Measurements from ENCODE around the gene PEX14.
A peak's percentile ranks its signal among the peaks of the same experiment; 100 is the strongest.

PEX14 gene

GRCh38 chr1:10593750-10594149 lies 119.0 kb downstream of the PEX14 start:
- H2AFZ ChIP-seq: no peak overlapping the region
- H3K27ac ChIP-seq: peak overlapping the region; percentile 8
- no peak overlapping the region for H3K4me3 ChIP-seq (ENCODE audit: low read depth, low read length)
- H3K4me2 ChIP-seq (ENCODE audit: low read length): no peak overlapping the region
- no peak overlapping the region for H3K9ac ChIP-seq
- H3K4me1 ChIP-seq: peaks cover 8% of the 10 kb centered on the region
- H3K79me2 ChIP-seq: no peaks in the 10 kb centered on the region
- no peaks in the 10 kb centered on the region for H3K36me3 ChIP-seq (ENCODE audit: control insufficient read depth, insufficient read depth, low read length)
- no peak for TF ChIP-seq CTCF (IDR thresholded peaks at IDR 0.05)
- H3K9me3 ChIP-seq (ENCODE audit: control insufficient read depth, low read length): no peaks in the 10 kb centered on the region
- H3K27me3 ChIP-seq (ENCODE audit: control insufficient read depth, insufficient read depth, low read length): no peaks in the 10 kb centered on the region

- no peaks in the 10 kb centered on the region for H3K9me3 ChIP-seq (ENCODE audit: control insufficient read depth, low read length)
- TF ChIP-seq CTCF (IDR thresholded peaks at IDR 0.05): no peak
- H3K9ac ChIP-seq: no peak overlapping the region
- peaks cover 8% of the 10 kb centered on the region for H3K4me1 ChIP-seq
- H3K79me2 ChIP-seq: no peaks in the 10 kb centered on the region
- H3K36me3 ChIP-seq (ENCODE audit: control insufficient read depth, insufficient read depth, low read length): no peaks in the 10 kb centered on the region
- H3K4me3 ChIP-seq (ENCODE audit: low read depth, low read length): no peak overlapping the region
- peak overlapping the region; percentile 8 for H3K27ac ChIP-seq
- no peaks in the 10 kb centered on the region for H3K27me3 ChIP-seq (ENCODE audit: control insufficient read depth, insufficient read depth, low read length)
- H3K4me2 ChIP-seq (ENCODE audit: low read length): no peak overlapping the region
- no peak overlapping the region for H2AFZ ChIP-seq
Observed at GRCh38 chr1:10594595-10595223, 120.0 kb downstream of the PEX14 start.

- Histone ChIP-seq H3K9me3 (ENCODE audit: control insufficient read depth, low read length) (no peaks in the 10 kb centered on the region), H3K4me3 (ENCODE audit: low read depth, low read length) (no peak overlapping the region), H3K27ac (no peak overlapping the region), H3K4me2 (ENCODE audit: low read length) (no peak overlapping the region), H3K79me2 (no peaks in the 10 kb centered on the region), H3K27me3 (ENCODE audit: control insufficient read depth, insufficient read depth, low read length) (no peaks in the 10 kb centered on the region), H3K9ac (no peak overlapping the region), H3K36me3 (ENCODE audit: control insufficient read depth, insufficient read depth, low read length) (no peaks in the 10 kb centered on the region), H3K4me1 (peaks cover 8% of the 10 kb centered on the region), H2AFZ (no peak overlapping the region)
- TF ChIP-seq CTCF (IDR thresholded peaks at IDR 0.05): no peak
Observed at GRCh38 chr1:10596780-10597179, 122.0 kb downstream of the PEX14 start.

DNA sequence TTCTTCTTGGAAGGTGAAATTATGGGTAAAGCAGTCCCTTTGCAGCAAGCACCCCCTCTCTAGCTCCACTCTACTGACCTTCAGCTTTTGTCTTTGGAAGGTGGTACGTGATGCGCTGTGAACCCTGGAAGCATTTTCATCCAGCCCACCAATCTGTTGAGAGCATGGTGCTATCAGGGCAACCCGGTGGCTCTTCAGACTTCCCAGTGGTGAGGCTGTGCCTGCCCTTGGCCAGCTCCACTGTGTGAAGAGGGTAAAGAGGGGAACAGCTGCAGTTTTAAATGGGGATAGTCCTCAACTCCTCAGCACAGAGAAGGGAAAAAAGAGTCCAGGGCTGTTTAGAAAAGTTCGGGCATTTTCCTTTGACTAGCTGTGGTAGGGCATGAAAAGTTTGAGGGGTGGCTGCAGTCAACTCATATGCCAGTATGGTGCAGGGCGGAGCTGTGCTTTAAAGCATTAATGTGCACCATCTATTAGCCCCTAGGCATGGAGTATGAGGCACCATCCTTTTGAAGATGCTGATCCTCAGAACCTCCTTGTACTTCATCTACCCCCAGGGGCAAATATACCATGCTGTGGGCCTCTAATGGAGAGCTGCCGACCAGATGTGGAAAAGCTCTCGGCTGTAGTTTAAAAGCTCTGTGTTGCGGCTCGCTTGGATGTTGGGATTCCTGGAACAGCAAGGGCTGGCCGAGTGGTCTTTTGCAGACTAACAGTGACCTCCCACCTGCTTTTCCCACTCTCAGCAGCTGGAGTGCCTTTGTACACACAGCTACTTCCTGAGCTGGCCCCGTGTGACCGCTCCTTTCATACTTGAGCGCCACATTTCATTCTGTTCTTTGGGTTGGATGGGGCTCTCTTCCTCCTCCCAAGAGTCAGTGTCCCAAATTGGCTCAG lies 123.0 kb downstream of the PEX14 start:
- no peak overlapping the region for H3K27ac ChIP-seq
- H3K4me1 ChIP-seq: peaks cover 8% of the 10 kb centered on the region
- H3K79me2 ChIP-seq: no peaks in the 10 kb centered on the region
- no peak overlapping the region for H3K9ac ChIP-seq
- H3K4me2 ChIP-seq (ENCODE audit: low read length): no peak overlapping the region
- H2AFZ ChIP-seq: no peak overlapping the region
- H3K9me3 ChIP-seq (ENCODE audit: control insufficient read depth, low read length): no peaks in the 10 kb centered on the region
- no peaks in the 10 kb centered on the region for H3K36me3 ChIP-seq (ENCODE audit: control insufficient read depth, insufficient read depth, low read length)
- TF ChIP-seq CTCF (IDR thresholded peaks at IDR 0.05): no peak
- H3K27me3 ChIP-seq (ENCODE audit: control insufficient read depth, insufficient read depth, low read length): no peaks in the 10 kb centered on the region
- no peak overlapping the region for H3K4me3 ChIP-seq (ENCODE audit: low read depth, low read length)
